Esophagus squamous epithelium (tissue), 5 donors: ENCODE results near the gene RPS6KB2. TPM values are rescaled to one million over a fixed set of nuclear protein-coding genes. Genes with fewer than 3 reads are reported as not detected.
"Not testable (repeated sequence)": the region's sequence is repeated elsewhere in the genome, so short reads cannot be mapped to it uniquely, and the experiment has no call there.

Source experiments
- DNase-seq: peaks from one replicate; lab custom pipeline; 2025; lab: John Stamatoyannopoulos, UW
- H3K27ac ChIP-seq, 4 donors: fragments of 200-600 bp; sonication (generic); one replicate each; pipeline ENCODE4 v1.5.1; 2016 to 2019; ENCODE audit warnings: mild to moderate bottlenecking in 1 of 4
- H3K27me3 ChIP-seq, 4 donors: fragments of 200-600 bp; sonication (generic); 1 replicate in 3 of 4; 2 replicates in 1 of 4; pipeline versions ENCODE4 v1.5.1 to v1.6.0; 2017 to 2021; ENCODE audit warnings: antibody characterized with exemption in 1 of 4
- H3K36me3 ChIP-seq, 3 donors: fragments of 200-600 bp; sonication (generic); one replicate each; pipeline ENCODE4 v1.5.1; 2016 to 2019
- H3K4me1 ChIP-seq, 3 donors: fragments of 200-600 bp; sonication (generic); one replicate each; pipeline ENCODE4 v1.5.1; 2017 to 2019
- H3K4me3 ChIP-seq, 4 donors: fragments of 200-600 bp; sonication (generic); 1 replicate in 3 of 4; 2 replicates in 1 of 4; pipeline ENCODE4 v1.5.1; 2016 to 2019; ENCODE audit warnings: mild to moderate bottlenecking in 2 of 4, moderate library complexity in 1 of 4
- H3K9me3 ChIP-seq, 3 donors: fragments of 200-600 bp; sonication (generic); one replicate each; pipeline ENCODE4 v1.5.1; 2016 to 2019
- CTCF ChIP-seq, 6 experiments: fragments of 450-650 bp in 4 of 6; fragments of 200-600 bp in 2 of 6; sonication (generic) in 2 of 6; IDR thresholded peaks; one replicate each; pipeline ENCODE4 v1.5.1; 2016 to 2019; ENCODE audit warnings: antibody characterized with exemption in 6 of 6, mild to moderate bottlenecking in 4 of 6, moderate library complexity in 4 of 6
- POLR2A ChIP-seq, 4 donors: fragments of 450-650 bp; IDR thresholded peaks; one replicate each; pipeline ENCODE4 v1.6.1; 2017; ENCODE audit warnings: antibody characterized with exemption in 4 of 4, mild to moderate bottlenecking in 4 of 4, moderate library complexity in 3 of 4
- WGBS, 2 donors: methylation state at CpG; one replicate each; pipeline ENCODE4 v1.1.5; 2018; 5-methylcytosine and 5-hydroxymethylcytosine counted together
- intact Hi-C: fragments of 100-400 bp; cut with DNase I; formaldehyde crosslinking; loops from one replicate; pipeline ENCODE4 v1.15.0; 2022
- total RNA-seq, 4 donors: library from RNA; depleted of rRNA; stranded (reverse); fragments of >200 nt; gene quantifications; one replicate each; pipeline ENCODE4 v1.1.0, GENCODE V29; 2016
- donor health status: DM: yes; HTN: yes; CAD: no.

The RPS6KB2 gene
- total RNA-seq, 4 donors from 2014 or later = 67.5 to 121 (median 113) TPM

- H3K4me3 ChIP-seq = peak within 1 kb of the TSS; percentile 67 to 98 (median 84)
- H3K4me1 ChIP-seq = peaks cover 20 to 79% (median 35%) of the 10 kb centered on the region in 3 donors
- peak within 1 kb of the TSS; percentile 90 to 98 (median 96) for H3K27ac ChIP-seq
- H3K36me3 ChIP-seq = peaks cover 18 to 41% (median 27%) of the 10 kb centered on the region in 3 donors
- DNase-seq = peak; percentile 62
- TF ChIP-seq POLR2A (IDR thresholded peaks at IDR 0.05) (peak in 2 of 4 donors; percentile 48 to 76), CTCF (IDR thresholded peaks at IDR 0.05) (peak in 5 of 6 experiments; percentile 11 to 44 (median 33))
- no peaks in the 10 kb centered on the region for H3K9me3 ChIP-seq
- WGBS, 2 donors = 0% methylated on average over 1 of the region's 73 CpGs; no CpG with 5 or more reads in 1 of the 2 donors
- intact Hi-C loops = loop anchor here (5.0 kb wide), 1 partner anchor 101 kb away; no protein-coding TSS in a partner anchor
- H3K27me3 ChIP-seq = peaks cover 0 to 22% (median 0%) of the 10 kb centered on the region in 4 donors
Observed at GRCh38 chr11:67401495-67402191, 26.7 kb upstream of the RPS6KB2 start, which contains the start of gene PPP1CA. TSS of gene PPP1CA (minus strand) at chr11:67401858. CDS start at chr11:67401782, 76 bp downstream.

GRCh38 chr11:67402192-67402839 lies 26.0 kb upstream of the RPS6KB2 start:
- DNase-seq, H3K9me3 ChIP-seq: not testable (repeated sequence)
- peaks cover 20 to 79% (median 31%) of the 10 kb centered on the region in 3 donors for H3K4me1 ChIP-seq
- intact Hi-C loops = loop anchor here (5.0 kb wide), 1 partner anchor 100 kb away; no protein-coding TSS in a partner anchor
- peaks cover 14 to 34% (median 23%) of the 10 kb centered on the region in 3 donors for H3K36me3 ChIP-seq
- H3K27me3 ChIP-seq = peaks cover 0 to 29% (median 0%) of the 10 kb centered on the region in 4 donors
- 43 to 58% methylated on average over 15 to 19 of the region's 19 CpGs for WGBS, 2 donors
- peak overlapping the region in 3 of 4 donors; percentile 67 to 98 (median 78) for H3K4me3 ChIP-seq
- H3K27ac ChIP-seq = peak overlapping the region; percentile 84 to 98 (median 96)

GRCh38 chr11:67403085-67403484 lies 25.2 kb upstream of the RPS6KB2 start:
- Histone ChIP-seq H3K27ac (peak overlapping the region; percentile 23 to 72 (median 40)), H3K36me3 (peaks cover 7 to 27% (median 18%) of the 10 kb centered on the region in 3 donors), H3K4me3 (peak overlapping the region in 2 of 4 donors; percentile 40 to 55), H3K4me1 (peaks cover 20 to 79% (median 30%) of the 10 kb centered on the region in 3 donors), H3K27me3 (peaks cover 0 to 36% (median 0%) of the 10 kb centered on the region in 4 donors)
- not testable (repeated sequence) for H3K9me3 ChIP-seq, DNase-seq
- intact Hi-C loops = loop anchor here (5.0 kb wide), 1 partner anchor 99 kb away; no protein-coding TSS in a partner anchor
- WGBS, 2 donors = 93% methylated on average over 7 to 9 of the region's 9 CpGs

- Histone ChIP-seq H3K27ac (peak overlapping the region in 3 of 4 donors; percentile 53 to 72 (median 61)), H3K36me3 (peaks cover 0 to 11% (median 3%) of the 10 kb centered on the region in 3 donors), H3K27me3 (peaks cover 0 to 52% (median 0%) of the 10 kb centered on the region in 4 donors), H3K4me1 (peaks cover 20 to 79% (median 25%) of the 10 kb centered on the region in 3 donors), H3K9me3 (no peaks in the 10 kb centered on the region), H3K4me3 (peak overlapping the region; percentile 19 to 55 (median 37))
- no peak for DNase-seq
- TF ChIP-seq POLR2A (IDR thresholded peaks at IDR 0.05) = no peak
- TF ChIP-seq CTCF (IDR thresholded peaks at IDR 0.05) = no peak
- intact Hi-C loops = loop anchor here (5.0 kb wide), 1 partner anchor 98 kb away; no protein-coding TSS in a partner anchor
- 42 to 69% methylated on average over 5 to 6 of the region's 13 CpGs for WGBS, 2 donors
Observed at GRCh38 chr11:67404515-67405195, 23.6 kb upstream of the RPS6KB2 start.

- Histone ChIP-seq H3K4me3 (peak overlapping the region in 3 of 4 donors; percentile 7 to 55 (median 40)), H3K4me1 (peaks cover 15 to 79% (median 19%) of the 10 kb centered on the region in 3 donors), H3K9me3 (no peaks in the 10 kb centered on the region), H3K27me3 (peaks cover 0 to 57% (median 0%) of the 10 kb centered on the region in 4 donors), H3K27ac (peak overlapping the region in 2 of 4 donors; percentile 34 to 53), H3K36me3 (peaks cover 0 to 6% (median 3%) of the 10 kb centered on the region in 3 donors)
- TF ChIP-seq CTCF (IDR thresholded peaks at IDR 0.05) (no peak), POLR2A (IDR thresholded peaks at IDR 0.05) (no peak)
- WGBS, 2 donors = 75% methylated on average over 1 of the region's 6 CpGs; no CpG with 5 or more reads in 1 of the 2 donors
- intact Hi-C loops = no loop called here
- no peak for DNase-seq
Observed at GRCh38 chr11:67405196-67405567, 23.1 kb upstream of the RPS6KB2 start.
